ENCODE results near the gene MAP3K3. TPM values are rescaled to one million over a fixed set of nuclear protein-coding genes. Genes with fewer than 3 reads are reported as not detected.

The MAP3K3 gene
- polyA plus RNA-seq (2013, experiment 1 of 2; ENCODE audit: insufficient read length), result 19.5 TPM
- polyA plus RNA-seq (2013, experiment 2 of 2; ENCODE audit: insufficient read length), result 19.3 TPM

DNA sequence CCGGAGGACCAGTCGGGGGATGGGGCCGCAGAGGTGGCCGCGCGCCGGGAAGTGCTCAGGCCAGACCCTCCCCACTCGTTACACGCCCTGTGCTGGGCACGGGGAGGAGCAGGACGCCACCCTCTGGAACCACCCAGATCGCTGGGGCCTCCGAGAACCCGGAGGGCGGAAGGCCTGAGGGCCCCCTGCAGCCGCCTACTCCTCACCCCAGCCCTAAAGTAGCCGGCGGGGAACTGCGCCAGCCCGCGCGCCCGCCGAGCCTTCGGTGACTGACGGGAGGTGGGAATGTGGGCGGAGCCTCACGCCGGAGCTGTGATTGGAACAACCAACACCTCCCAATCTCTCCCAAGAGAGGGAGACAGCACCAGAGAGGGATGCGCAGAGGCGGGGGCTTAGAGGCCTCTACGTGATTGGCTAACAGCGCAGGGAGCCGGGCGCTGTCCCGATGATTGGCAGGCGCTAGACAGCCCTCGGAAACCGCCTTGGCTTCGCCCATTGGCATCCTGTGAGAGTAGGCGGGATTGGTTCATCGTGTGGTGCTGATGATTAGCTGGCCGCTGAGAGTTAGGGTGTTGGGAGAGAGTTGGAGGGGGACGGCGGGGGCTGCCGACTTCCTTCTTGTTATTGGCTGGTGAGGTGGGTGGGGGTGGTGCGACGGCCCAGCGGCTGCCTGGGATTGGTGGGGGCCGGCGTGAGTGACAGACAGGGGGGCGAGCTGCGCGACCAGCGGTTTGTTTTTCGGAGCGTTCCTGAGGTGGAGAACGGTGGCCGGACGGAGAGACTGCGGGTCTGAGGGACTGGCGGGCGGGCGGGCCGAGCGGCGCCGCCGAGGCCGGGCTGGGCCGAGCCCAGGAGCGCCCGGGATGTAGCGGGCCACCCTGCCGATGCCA, at the start of gene MAP3K3:
MAP3K3 (plus strand) TSS at position 734 of the 890 bp plus-strand sequence. CDS start 343 bp downstream, outside the sequence.
- peak; percentile 100 for DNase-seq

- DNase-seq, result no peak
Measured at GRCh38 chr17:63573634-63574033, 48.6 kb upstream of the MAP3K3 start.

DNA sequence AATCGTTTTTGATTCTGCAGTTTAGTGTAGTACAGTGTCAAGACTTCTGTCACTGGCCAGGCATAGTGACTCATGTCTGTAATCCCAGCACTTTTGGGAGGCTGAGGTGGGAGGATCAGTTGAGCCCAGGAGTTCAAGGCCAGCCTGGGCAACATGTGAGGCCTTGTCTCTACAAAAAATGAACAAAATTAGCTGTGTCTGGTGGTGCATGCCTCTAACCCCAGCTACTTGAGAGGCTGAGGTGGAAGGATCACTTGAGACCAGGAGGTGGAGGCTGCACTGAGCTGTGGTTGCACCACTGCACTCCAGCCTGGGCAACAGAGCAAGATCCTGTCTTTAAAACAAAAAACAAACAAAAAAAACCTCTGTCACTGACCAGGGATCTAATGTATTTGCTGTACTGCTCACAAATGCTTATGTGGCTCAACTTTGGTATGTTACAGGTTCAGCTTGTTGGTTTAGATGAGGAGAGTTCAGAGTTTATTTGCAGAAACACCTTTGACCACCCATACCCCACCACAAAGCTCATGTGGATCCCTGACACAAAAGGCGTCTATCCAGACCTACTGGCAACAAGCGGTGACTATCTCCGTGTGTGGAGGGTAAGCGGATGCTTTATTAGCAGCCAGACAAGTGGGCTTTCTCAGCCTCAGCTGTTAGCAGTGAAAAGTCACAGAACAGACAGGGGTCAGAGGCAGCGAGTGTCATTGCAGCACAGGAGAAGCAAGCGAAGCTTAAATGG, 44.0 kb upstream of the MAP3K3 start:
- DNase-seq, result no peak

GRCh38 chr17:63578769-63579111, 43.5 kb upstream of the MAP3K3 start:
- no peak for DNase-seq

- DNase-seq, result no peak
Measured at GRCh38 chr17:63579633-63580032, 42.6 kb upstream of the MAP3K3 start.

- no peak for DNase-seq
Measured at GRCh38 chr17:63587770-63588169, 34.4 kb upstream of the MAP3K3 start.

DNA sequence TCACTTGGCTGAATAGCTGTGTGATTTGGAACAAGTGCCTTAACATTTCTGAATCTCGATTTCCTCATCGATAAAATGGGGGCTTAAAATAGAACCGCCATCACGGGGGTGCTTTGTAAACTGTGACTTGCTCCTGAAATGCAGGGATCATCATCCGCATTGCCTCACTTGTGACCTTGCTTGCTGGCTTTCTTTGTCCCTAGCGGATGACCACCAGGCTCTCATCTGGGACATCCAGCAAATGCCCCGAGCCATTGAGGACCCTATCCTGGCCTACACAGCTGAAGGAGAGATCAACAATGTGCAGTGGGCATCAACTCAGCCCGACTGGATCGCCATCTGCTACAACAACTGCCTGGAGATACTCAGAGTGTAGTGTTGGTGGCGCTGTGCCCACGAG, 33.4 kb upstream of the MAP3K3 start:
- no peak for DNase-seq

GRCh38 chr17:63589646-63590045, 32.6 kb upstream of the MAP3K3 start:
- no peak for DNase-seq

DNA sequence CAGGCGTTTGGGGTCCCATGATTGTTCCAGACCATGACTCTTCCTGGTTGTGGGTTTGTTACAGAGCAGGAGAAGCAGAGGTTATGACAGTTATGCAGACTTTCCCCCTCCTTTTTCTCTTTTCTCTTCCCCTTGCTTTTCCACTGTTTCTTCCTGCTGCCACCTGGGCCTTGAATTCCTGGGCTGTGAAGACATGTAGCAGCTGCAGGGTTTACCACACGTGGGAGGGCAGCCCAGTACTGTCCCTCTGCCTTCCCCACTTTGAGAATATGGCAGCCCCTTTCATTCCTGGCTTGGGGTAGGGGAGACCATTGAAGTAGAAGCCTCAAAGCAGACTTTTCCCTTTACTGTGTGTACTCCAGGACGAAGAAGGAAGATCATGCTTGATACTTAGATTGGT, 29.4 kb upstream of the MAP3K3 start:
- DNase-seq, result no peak

GRCh38 chr17:63595132-63595531, 27.1 kb upstream of the MAP3K3 start:
- DNase-seq, result no peak

DNA sequence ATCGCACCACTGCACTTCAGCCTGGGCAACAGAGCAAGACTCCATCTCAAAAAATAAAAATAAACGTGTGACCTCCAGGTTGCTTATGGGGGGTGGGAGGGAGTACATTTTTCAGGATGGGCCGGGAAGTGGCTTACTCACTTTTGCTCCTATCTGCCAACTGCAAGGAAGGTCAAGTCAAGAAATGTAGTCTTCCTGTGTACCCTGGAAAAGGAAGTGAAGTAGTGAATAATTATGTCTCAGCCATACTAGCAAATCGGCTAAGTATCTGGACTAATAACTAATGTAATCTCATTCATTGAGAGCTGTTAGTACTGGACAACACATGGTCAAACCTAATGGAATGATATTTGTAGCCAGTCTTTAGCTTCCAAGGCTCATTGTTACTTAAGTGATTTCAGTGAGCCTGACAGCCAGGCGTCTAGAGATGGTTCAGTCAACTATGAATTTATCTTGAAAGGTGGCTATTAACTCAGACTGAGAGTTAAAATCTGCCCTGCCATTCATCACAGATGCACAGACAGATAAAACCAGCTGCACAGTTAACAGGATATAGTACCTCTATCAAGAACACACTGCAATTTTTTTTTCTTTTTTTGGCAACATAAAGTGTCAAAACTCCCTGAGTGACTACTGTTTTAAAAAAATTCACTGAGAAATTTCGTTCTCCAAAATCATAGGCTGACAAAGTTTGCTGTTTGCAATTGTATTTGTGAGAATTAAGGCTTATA, 25.2 kb upstream of the MAP3K3 start:
- DNase-seq, result no peak

GRCh38 chr17:63598281-63598680, 23.9 kb upstream of the MAP3K3 start:
- DNase-seq, result no peak

- peak; percentile 83 for DNase-seq
Measured at GRCh38 chr17:63600569-63601438, 21.4 kb upstream of the MAP3K3 start, which contains the start of gene TACO1. TSS of gene TACO1 (plus strand) at chr17:63600895. CDS start at chr17:63601084, 189 bp downstream.

DNA sequence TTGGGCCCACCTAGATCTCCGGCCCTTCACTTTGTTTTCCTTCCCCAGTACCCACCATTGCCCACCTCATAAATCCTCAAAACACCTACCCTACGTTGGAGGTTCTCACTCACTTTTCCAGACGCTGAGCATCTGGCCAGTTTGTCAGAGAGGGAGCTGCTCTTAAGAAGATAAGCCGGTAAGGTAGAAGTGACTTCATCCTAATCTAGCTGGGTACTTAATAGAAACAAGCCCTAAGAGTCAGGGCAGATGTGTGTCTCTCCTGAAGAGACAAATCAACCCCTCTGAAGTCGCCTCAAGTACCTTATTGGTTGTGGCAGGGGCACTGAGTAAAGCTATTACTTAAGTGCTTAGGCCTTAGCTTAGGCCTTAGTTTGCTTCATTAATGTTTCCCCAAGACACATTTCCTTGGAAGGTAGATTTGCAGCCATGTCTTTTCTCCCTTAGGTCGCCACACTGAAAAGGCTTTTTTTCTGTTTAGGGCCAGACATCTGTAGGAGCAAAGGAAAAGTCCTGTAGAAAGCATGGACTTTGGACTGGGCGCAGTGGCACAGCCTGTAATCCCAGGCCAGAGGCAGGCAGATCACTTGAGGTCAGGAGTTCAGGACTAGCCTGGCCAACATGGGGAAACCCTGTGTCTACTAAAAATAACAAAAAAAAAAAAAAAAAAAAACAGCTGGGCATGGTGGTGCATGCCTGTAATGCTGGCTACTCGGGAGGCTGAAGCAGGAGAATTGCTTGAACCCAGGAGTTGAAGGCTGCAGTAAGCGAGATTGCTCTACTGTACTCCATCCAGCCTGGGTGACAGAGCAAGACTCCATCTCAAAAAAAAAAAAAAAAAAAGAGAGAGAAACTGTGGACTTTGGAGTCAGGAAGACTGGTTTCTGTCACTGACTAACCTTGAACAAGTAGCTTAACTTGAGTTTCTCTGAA, 20.5 kb upstream of the MAP3K3 start:
- DNase-seq, result no peak

DNA sequence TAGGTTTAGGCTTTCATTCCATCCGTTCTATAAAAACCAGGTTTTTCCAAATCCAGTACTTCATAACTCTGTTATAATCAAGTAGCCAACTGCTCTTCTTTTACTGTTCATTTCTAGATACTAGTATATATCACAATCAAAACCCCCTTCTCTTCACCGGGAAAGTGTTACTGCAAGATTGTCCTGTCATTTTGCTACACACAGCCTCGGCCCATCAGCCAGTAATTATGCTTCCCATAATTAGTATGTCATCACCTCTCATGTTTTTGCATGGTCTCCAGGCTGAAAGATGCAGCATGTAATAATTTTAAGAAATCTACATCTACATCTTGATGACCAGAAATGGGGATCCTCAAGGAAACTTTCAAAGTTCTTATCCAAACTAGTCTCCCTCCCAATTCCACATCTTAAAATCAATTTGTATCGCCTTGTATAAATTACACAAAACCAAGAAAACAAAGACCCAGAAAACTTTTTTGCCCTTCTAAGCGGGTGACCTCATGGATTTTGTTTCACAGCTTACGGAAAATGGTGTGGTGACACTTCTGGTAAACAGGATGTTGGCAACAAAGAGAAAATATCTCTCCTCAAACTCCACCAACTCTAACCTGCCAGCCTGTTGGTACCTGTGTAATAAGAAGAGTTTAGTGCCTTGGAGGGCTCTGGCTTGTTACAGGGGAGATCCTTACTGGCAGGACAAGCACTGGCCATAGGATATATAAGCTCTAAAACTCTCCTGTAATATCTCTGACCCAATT, 12.2 kb upstream of the MAP3K3 start:
- no peak for DNase-seq

DNA sequence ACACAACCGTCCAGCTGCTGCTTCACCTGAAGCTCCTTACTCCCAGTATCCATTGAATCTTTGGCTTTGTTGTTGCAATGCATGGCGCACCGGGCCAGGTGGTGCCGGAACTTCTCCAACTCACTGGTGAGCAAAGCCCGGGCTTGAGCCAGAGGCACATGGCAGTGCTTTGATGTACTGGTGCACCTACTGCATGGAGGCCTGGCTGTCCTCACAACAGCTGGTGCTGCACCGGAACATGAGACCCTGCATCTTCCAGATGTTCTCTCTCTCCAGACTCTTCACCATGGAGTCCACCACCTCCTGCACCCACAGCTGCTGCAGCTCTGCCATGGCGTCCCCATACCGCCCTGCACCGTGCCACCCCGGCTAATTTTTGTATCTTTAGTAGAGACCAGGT, 11.4 kb upstream of the MAP3K3 start:
- DNase-seq, result no peak

DNA sequence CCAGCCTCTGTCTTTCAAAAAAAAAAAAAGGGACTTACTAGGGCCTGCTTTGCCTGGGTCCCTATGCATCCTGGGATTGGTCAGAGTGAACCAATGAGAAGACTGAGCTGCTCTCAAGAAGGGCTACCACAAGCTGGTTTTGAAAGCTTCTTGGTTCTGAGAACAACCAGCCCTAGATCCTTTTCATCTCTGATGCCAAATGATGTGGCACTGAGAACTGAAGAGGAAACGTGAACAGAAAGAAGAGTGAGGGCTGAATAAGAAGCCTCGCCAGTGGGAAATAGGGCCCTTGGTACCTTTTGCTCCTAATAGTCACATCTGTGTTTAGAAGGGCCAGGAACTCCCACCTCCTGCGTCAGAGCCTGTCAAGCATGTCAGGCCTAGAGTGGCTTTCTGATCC, 10.9 kb upstream of the MAP3K3 start:
- DNase-seq, result no peak

DNA sequence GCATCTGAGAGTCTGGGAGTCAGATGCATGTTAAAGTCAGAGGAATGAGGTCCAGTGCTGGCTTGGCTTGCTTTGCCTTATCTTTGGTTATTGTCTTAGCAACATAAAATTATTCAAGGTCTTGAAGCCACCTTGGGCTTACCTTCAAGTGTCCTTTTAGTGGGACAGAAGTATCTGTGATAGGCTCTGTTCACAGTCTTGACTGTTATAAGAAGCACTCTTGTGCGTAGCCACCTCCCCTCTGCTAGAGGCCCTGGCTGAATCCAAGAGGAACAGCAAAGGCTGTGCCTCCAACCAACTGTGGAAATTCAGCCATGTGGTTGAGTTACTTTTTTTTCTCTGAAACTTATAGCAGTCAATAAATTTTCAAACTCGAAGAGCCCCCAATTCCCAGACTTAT, 8.6 kb upstream of the MAP3K3 start:
- DNase-seq, result no peak

DNA sequence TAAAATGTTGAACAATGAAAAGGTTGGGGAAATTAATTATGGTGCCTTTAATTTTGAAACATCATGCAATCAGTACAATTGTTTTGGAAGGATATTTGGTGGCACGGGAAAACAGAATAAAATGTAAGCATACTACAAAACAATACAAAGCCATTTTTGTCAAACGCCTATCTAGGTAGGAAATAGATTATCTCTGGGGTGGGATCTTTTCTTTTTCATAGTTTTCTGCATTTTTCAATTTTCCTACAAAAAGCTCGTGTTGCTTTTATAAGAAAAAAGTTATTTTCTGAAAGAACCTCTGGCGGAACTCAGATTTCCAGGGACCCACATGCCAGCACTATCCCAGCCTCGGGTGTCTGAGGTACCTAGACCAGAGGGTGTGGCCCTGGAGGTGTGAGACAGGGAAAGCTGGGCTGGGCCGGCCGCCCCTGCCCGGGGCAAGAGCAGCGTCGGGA, 961 bp upstream of the MAP3K3 start:
- no peak for DNase-seq

Data from fibroblast of skin of abdomen (primary cell).